GM12878 (cell line): ENCODE results near the gene C1orf52. TPM values are rescaled to one million over a fixed set of nuclear protein-coding genes. Genes with fewer than 3 reads are reported as not detected.

Source experiments
- ATAC-seq: fragments of 200-7000 bp; cut with Tn5 transposase; 3 replicates; pipeline ENCODE4 v1.9.1; 2020; ENCODE audit warnings: mild to moderate bottlenecking, moderate library complexity
- BruUV-seq: library from RNA; stranded (reverse); fragments of 400-500 nt; replicated peaks from 2 replicates; lab custom pipeline; 2021; lab: Mats Ljungman, UMichigan
- CTCF ChIA-PET: fragments of 300-600 bp; sonication (Branson Sonifier 250); formaldehyde crosslinking; extraction: SDS; loops from one replicate; lab custom pipeline; 2021; ENCODE audit warnings: inconsistent platforms; lab: Yijun Ruan, JAX
- POLR2A ChIA-PET: fragments of 350-600 bp; formaldehyde crosslinking; extraction: SDS; loops from one replicate; lab custom pipeline; 2021; ENCODE audit warnings: inconsistent platforms; lab: Charles Lee
- RAD21 ChIA-PET: fragments of 300-600 bp; sonication (Branson Sonifier 250); formaldehyde crosslinking; loops from one replicate; lab custom pipeline; 2023; ENCODE audit warnings: antibody characterized with exemption; ENCODE audit not compliant: unreplicated experiment; lab: Charles Lee
- SMC1A ChIA-PET: fragments of 300-600 bp; sonication (Branson Sonifier 250); formaldehyde crosslinking; loops from one replicate; lab custom pipeline; 2023; ENCODE audit not compliant: unreplicated experiment, uncharacterized antibody; lab: Charles Lee
- DNase-seq: peaks from one replicate; pipeline ENCODE4 v3.0.0-alpha.2; 2011; ENCODE audit warnings: low read depth, low spot score
- FAIRE-seq: peaks from 3 replicates; lab custom pipeline; 2011; peaks lifted over from hg19 to GRCh38; lab: Jason Lieb, UNC
- H2AFZ ChIP-seq: 2 replicates; pipeline ENCODE4 v1.6.0; 2011; ENCODE audit warnings: low read depth, low read length, control low read depth; ENCODE audit not compliant: control insufficient read depth
- H3K27ac ChIP-seq: 2 replicates; pipeline ENCODE4 v1.5.1; 2011; ENCODE audit warnings: control low read depth; ENCODE audit not compliant: control insufficient read depth, insufficient read depth
- H3K27me3 ChIP-seq, 2 experiments: replicated peaks in 1 of 2; 2 replicates each; pipeline versions ENCODE4 v1.6.0 to v1.6.1; 2011; ENCODE audit warnings: low read length in 1 of 2; ENCODE audit not compliant: control insufficient read depth in 2 of 2, insufficient read depth in 2 of 2
- H3K36me3 ChIP-seq, 2 experiments: 2 replicates each; pipeline ENCODE4 v1.5.1; 2011; ENCODE audit warnings: low read length in 1 of 2; ENCODE audit not compliant: control insufficient read depth in 2 of 2, insufficient read depth in 2 of 2
- H3K4me1 ChIP-seq: 2 replicates; pipeline ENCODE4 v1.6.1; 2011; ENCODE audit warnings: mild to moderate bottlenecking, low read length, moderate library complexity, mixed read lengths; ENCODE audit not compliant: control insufficient read depth, insufficient read depth
- H3K4me2 ChIP-seq: 2 replicates; pipeline ENCODE4 v1.6.0; 2011; ENCODE audit warnings: control low read depth; ENCODE audit not compliant: control insufficient read depth, insufficient read depth
- H3K4me3 ChIP-seq: fragments of 200-600 bp; sonication (generic); 2 replicates; pipeline ENCODE4 v1.5.1; 2016
- H3K79me2 ChIP-seq: 2 replicates; pipeline ENCODE4 v1.6.0; 2011; ENCODE audit warnings: low read length; ENCODE audit not compliant: control insufficient read depth, insufficient read depth
- H3K9ac ChIP-seq: 2 replicates; pipeline ENCODE4 v1.8.0; 2011; ENCODE audit warnings: low read length, control low read depth, mixed read lengths; ENCODE audit not compliant: control insufficient read depth, insufficient read depth
- H3K9me3 ChIP-seq: replicated peaks from 3 replicates; pipeline ENCODE4 v1.5.1; 2011; ENCODE audit warnings: mild to moderate bottlenecking, low read length; ENCODE audit not compliant: control insufficient read depth, insufficient read depth
- H4K20me1 ChIP-seq: 2 replicates; pipeline ENCODE4 v1.6.0; 2011; ENCODE audit not compliant: control insufficient read depth, insufficient read depth
- RAD21 ChIP-seq: IDR thresholded peaks from 2 replicates; pipeline ENCODE4 v1.6.1; 2011; ENCODE audit warnings: mild to moderate bottlenecking, low read depth, low read length, moderate library complexity; ENCODE audit not compliant: insufficient read depth
- RCOR1 ChIP-seq: conservative IDR thresholded peaks from 2 replicates; pipeline ENCODE4 v1.6.1; 2012; ENCODE audit warnings: low read depth, low read length, improper control_type of control experiment
- WGBS: methylation state at CpG from one replicate; pipeline ENCODE4 v1.1.6; 2016; ENCODE audit warnings: low lambda C conversion rate; ENCODE audit not compliant: insufficient replicate concordance, insufficient coverage; ENCODE audit errors: missing lambda C conversion rate; 5-methylcytosine and 5-hydroxymethylcytosine counted together
- in situ Hi-C: fragments of 300-500 bp; cut with MboI; formaldehyde crosslinking; loops from 9 replicates; pipeline ENCODE4 v1.14.3; 2018; ENCODE audit warnings: mixed read lengths
- intact Hi-C: fragments of 100-400 bp; cut with micrococcal nuclease; formaldehyde crosslinking; loops from one replicate; pipeline ENCODE4 v1.14.2; 2022; ENCODE audit not compliant: unreplicated experiment
- polyA plus RNA-seq, 11 experiments: library from polyadenylated mRNA; depleted of rRNA in 4 of 11; unstranded in 6 of 11; stranded (reverse) in 5 of 11; fragments of >200 nt; fragmentation: Nextera tagmentation in 4 of 11; fragmentation: Illumina TruSeq in 1 of 11; extraction: Ambion mirVana in 4 of 11; extraction: Trizol in 1 of 11; gene quantifications; 1 replicate in 1 of 11; 2 replicates in 10 of 11; pipeline versions ENCODE4 v1.2.1 to v1.2.3, GENCODE V29; 2011 to 2016; ENCODE audit warnings: inconsistent platforms in 2 of 11, missing spikeins in 2 of 11, low read depth in 1 of 11
- total RNA-seq, 4 experiments: library from RNA; depleted of rRNA in 3 of 4; stranded (reverse); fragments of >200 nt in 3 of 4; fragmentation: Illumina TruSeq in 1 of 4; extraction: Trizol in 1 of 4; gene quantifications; 2 replicates each; pipeline versions ENCODE4 v1.2.1 to v1.2.3, GENCODE V29; 2013 to 2021
- TF ChIP-seq, protein P1 (sequence below), 3 experiments: IDR thresholded peaks in 2 of 3; conservative IDR thresholded peaks in 1 of 3; 2 replicates each; pipeline ENCODE4 v1.5.1; 2011; ENCODE audit warnings: low read depth in 3 of 3, low read length in 3 of 3, mild to moderate bottlenecking in 3 of 3, control low read depth in 2 of 3, moderate library complexity in 2 of 3, inconsistent platforms in 1 of 3, mixed read lengths in 1 of 3; ENCODE audit not compliant: control insufficient read depth in 2 of 3, insufficient read depth in 1 of 3; ENCODE audit errors: extremely low read depth in 1 of 3

C1orf52 gene
- total and polyA plus RNA-seq, 10 of the 15 experiments (the other 5 are each of a cell fraction or from before 2014, with no cell fraction given) = 9.4 to 39.5 (median 17.6) TPM

DNA sequence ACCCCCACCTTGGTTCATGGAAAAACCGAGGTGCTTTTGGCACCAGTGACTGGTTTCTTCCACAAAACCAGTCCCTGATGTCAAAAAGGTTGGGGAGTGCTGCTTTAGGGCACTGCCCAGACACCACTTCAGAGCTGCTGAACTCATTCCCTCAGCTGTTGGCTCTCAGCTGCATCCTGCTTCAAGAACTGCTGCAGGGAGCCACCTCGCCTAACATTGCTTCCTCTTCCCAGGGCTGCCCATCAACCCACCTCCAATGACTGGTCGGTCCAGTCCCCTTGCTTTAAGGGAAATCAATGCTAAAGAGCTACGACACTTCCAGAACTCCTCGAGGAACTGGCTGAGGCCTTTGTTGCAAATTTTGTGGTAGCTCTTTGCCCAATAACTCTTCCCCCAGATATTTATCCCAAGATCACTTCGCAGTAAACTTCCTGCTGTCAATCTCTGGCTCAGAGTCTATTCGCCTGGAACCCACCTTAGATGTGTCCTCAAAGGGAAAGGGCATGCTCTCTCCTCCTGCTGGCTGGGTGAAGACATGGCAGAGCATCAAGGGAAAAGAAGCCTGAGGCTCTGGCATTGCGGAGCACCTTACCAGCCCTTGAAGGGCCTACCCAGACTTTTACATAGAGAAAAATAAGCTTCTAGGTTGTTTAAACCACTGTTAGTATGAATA, 29.0 kb downstream of the C1orf52 start:
- POLR2A ChIA-PET = no interaction called here
- H3K79me2 ChIP-seq = no peaks in the 10 kb centered on the region
- no peaks in the 10 kb centered on the region for H4K20me1 ChIP-seq
- CTCF ChIA-PET = interaction anchor here (0.6 to 4.1 kb wide), 5 partner anchors 10 to 288 kb away, joined by 3 to 17 read pairs (median 6); partner anchors contain the start of gene C1orf52
- in situ Hi-C loops = no loop called here
- H3K36me3 ChIP-seq = no peaks in the 10 kb centered on the region
- no peak overlapping the region for H2AFZ ChIP-seq
- RAD21 ChIA-PET = interaction anchor here (1.0 to 1.3 kb wide), 2 partner anchors 10 to 24 kb away, joined by 3 read pairs; no protein-coding TSS in a partner anchor
- WGBS = 29% methylated on average over 8 of the region's 8 CpGs
- ATAC-seq = peak; percentile 55
- no peak overlapping the region for H3K9ac ChIP-seq
- H3K4me1 ChIP-seq = no peaks in the 10 kb centered on the region
- no peak overlapping the region for H3K4me2 ChIP-seq
- H3K4me3 ChIP-seq = no peak overlapping the region
- H3K27me3 ChIP-seq = no peaks in the 10 kb centered on the region; a peak in 1 of 4 replicates
- no peak for FAIRE-seq
- no peaks in the 10 kb centered on the region for H3K9me3 ChIP-seq
- SMC1A ChIA-PET = interaction anchor here (0.6 to 1.4 kb wide), 2 partner anchors 9 to 1664 kb away, joined by 3 read pairs; no protein-coding TSS in a partner anchor
- TF ChIP-seq, protein P1, sequence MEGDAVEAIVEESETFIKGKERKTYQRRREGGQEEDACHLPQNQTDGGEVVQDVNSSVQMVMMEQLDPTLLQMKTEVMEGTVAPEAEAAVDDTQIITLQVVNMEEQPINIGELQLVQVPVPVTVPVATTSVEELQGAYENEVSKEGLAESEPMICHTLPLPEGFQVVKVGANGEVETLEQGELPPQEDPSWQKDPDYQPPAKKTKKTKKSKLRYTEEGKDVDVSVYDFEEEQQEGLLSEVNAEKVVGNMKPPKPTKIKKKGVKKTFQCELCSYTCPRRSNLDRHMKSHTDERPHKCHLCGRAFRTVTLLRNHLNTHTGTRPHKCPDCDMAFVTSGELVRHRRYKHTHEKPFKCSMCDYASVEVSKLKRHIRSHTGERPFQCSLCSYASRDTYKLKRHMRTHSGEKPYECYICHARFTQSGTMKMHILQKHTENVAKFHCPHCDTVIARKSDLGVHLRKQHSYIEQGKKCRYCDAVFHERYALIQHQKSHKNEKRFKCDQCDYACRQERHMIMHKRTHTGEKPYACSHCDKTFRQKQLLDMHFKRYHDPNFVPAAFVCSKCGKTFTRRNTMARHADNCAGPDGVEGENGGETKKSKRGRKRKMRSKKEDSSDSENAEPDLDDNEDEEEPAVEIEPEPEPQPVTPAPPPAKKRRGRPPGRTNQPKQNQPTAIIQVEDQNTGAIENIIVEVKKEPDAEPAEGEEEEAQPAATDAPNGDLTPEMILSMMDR (IDR thresholded peaks at IDR 0.05 in 2 of 3, conservative IDR thresholded peaks at IDR 0.05 in 1 of 3; ENCODE audit: control insufficient read depth in 2 of 3, extremely low read depth in 1 of 3, insufficient read depth in 1 of 3, low read depth in 3 of 3, low read length in 3 of 3) = peak; percentile 4 to 38 (median 29); a peak in 2 of 6 replicates
- peak; percentile 23; the same call in 1 of the 2 replicates for TF ChIP-seq RAD21
- no peak for TF ChIP-seq RCOR1
- no peak overlapping the region for H3K27ac ChIP-seq
- intact Hi-C loops = no loop called here
- no peak for DNase-seq
- no TSS peak for BruUV-seq
